Endothelial cell of umbilical vein (primary cell): Measurements from ENCODE around the gene CXCR3. TPM values are rescaled to one million over a fixed set of nuclear protein-coding genes. Genes with fewer than 3 reads are reported as not detected.

Experiments used
- BruUV-seq: library from RNA; stranded (reverse); fragments of 400-500 nt; replicated peaks from 2 replicates; lab custom pipeline; 2021; lab: Mats Ljungman, UMichigan
- CTCF ChIA-PET: fragments of 300-600, 350-600 bp; sonication (Branson Sonifier 250); formaldehyde crosslinking; loops from one replicate; lab custom pipeline; 2021; ENCODE audit warnings: antibody characterized with exemption, inconsistent platforms; lab: Charles Lee
- POLR2A ChIA-PET: fragments of 300-600, 350-600 bp; sonication (Branson Sonifier 250); formaldehyde crosslinking; loops from one replicate; lab custom pipeline; 2021; ENCODE audit warnings: antibody characterized with exemption, inconsistent platforms; lab: Charles Lee
- DNase-seq: peaks from one replicate; pipeline ENCODE4 v3.0.0-alpha.2; 2011; ENCODE audit warnings: low read depth, low spot score
- FAIRE-seq: peaks from 2 replicates; lab custom pipeline; 2011; peaks lifted over from hg19 to GRCh38; lab: Jason Lieb, UNC
- H2AFZ ChIP-seq: 2 replicates; pipeline ENCODE4 v1.6.0; 2012; ENCODE audit warnings: low read depth, low read length, control low read depth, inconsistent platforms
- H3K27ac ChIP-seq: 2 replicates; pipeline ENCODE4 v1.5.1; 2011; ENCODE audit warnings: low read depth, mild to moderate bottlenecking, control low read depth, low read length, moderate library complexity; ENCODE audit not compliant: insufficient read depth
- H3K27me3 ChIP-seq, 2 experiments: 2 replicates each; pipeline versions ENCODE4 v1.6.0 to v1.6.1; 2011; ENCODE audit warnings: low read length in 2 of 2, mixed read lengths in 1 of 2; ENCODE audit not compliant: control insufficient read depth in 2 of 2, insufficient read depth in 2 of 2
- H3K36me3 ChIP-seq, 2 experiments: 2 replicates in 1 of 2; 3 replicates in 1 of 2; pipeline ENCODE4 v1.5.1; 2011; ENCODE audit warnings: low read length in 2 of 2, mild to moderate bottlenecking in 1 of 2, moderate library complexity in 1 of 2; ENCODE audit not compliant: control insufficient read depth in 2 of 2, insufficient read depth in 2 of 2; ENCODE audit errors: extremely low read depth in 1 of 2
- H3K4me1 ChIP-seq: 3 replicates; pipeline ENCODE4 v1.5.1; 2011; ENCODE audit warnings: mild to moderate bottlenecking, low read length; ENCODE audit not compliant: control insufficient read depth, insufficient read depth; ENCODE audit errors: extremely low read depth
- H3K4me2 ChIP-seq: 2 replicates; pipeline ENCODE4 v1.6.1; 2011; ENCODE audit warnings: low read length, control low read depth, mixed read lengths; ENCODE audit not compliant: insufficient read depth
- H3K4me3 ChIP-seq, 3 experiments: fragments of 200-600 bp in 1 of 3; sonication (generic), shearing (Covaris generic) in 1 of 3; replicated peaks in 1 of 3; 2 replicates each; pipeline ENCODE4 v1.5.1; 2011 to 2016; ENCODE audit warnings: control low read depth in 3 of 3, low read length in 3 of 3, mild to moderate bottlenecking in 2 of 3, inconsistent platforms in 1 of 3, low read depth in 1 of 3, moderate library complexity in 1 of 3; ENCODE audit not compliant: insufficient read depth in 1 of 3
- H3K79me2 ChIP-seq: 2 replicates; pipeline ENCODE4 v1.6.0; 2012; ENCODE audit warnings: low read length, inconsistent platforms; ENCODE audit not compliant: control insufficient read depth, insufficient read depth
- H3K9ac ChIP-seq: replicated peaks from 2 replicates; pipeline ENCODE3; 2011; ENCODE audit warnings: low read length, control low read depth; ENCODE audit not compliant: insufficient read depth; ENCODE audit errors: extremely low read depth
- H3K9me1 ChIP-seq: replicated peaks from 3 replicates; pipeline ENCODE4 v1.6.0; 2011; ENCODE audit warnings: mild to moderate bottlenecking, low read length; ENCODE audit not compliant: control insufficient read depth, insufficient read depth; ENCODE audit errors: extremely low read depth
- H3K9me3 ChIP-seq: replicated peaks from 2 replicates; pipeline ENCODE4 v1.5.1; 2012; ENCODE audit warnings: low read length, inconsistent platforms; ENCODE audit not compliant: control insufficient read depth, insufficient read depth
- H4K20me1 ChIP-seq: replicated peaks from 2 replicates; pipeline ENCODE3; 2011; ENCODE audit warnings: mild to moderate bottlenecking, low read length; ENCODE audit not compliant: control insufficient read depth, insufficient read depth; ENCODE audit errors: extremely low read depth
- CTCF ChIP-seq, 2 donors: IDR thresholded peaks; 1 replicate in 1 of 2; 2 replicates in 1 of 2; pipeline ENCODE4 v1.5.1; 2011; ENCODE audit warnings: low read length in 2 of 2, mild to moderate bottlenecking in 2 of 2, moderate library complexity in 2 of 2, control low read depth in 1 of 2, inconsistent platforms in 1 of 2, low read depth in 1 of 2; ENCODE audit not compliant: insufficient read depth in 1 of 2; ENCODE audit errors: extremely low read depth in 1 of 2
- EZH2 ChIP-seq: IDR thresholded peaks from 2 replicates; pipeline ENCODE4 v1.6.1; 2012; ENCODE audit warnings: borderline replicate concordance, low read depth, mild to moderate bottlenecking, moderate library complexity, low read length, inconsistent platforms; ENCODE audit not compliant: severe bottlenecking
- FOS ChIP-seq: IDR thresholded peaks from 2 replicates; pipeline ENCODE4 v1.6.1; 2011; ENCODE audit warnings: mild to moderate bottlenecking, low read length, moderate library complexity, borderline replicate concordance; ENCODE audit not compliant: insufficient read depth
- GATA2 ChIP-seq: IDR thresholded peaks from 2 replicates; pipeline ENCODE4 v1.7.0; 2011; ENCODE audit warnings: low read depth, mild to moderate bottlenecking, moderate library complexity, mixed read lengths, low read length; ENCODE audit not compliant: insufficient read length, insufficient read depth
- JUN ChIP-seq: IDR thresholded peaks from 2 replicates; pipeline ENCODE4 v1.6.1; 2011; ENCODE audit warnings: borderline replicate concordance, low read depth; ENCODE audit not compliant: insufficient read length, insufficient read depth
- MAX ChIP-seq: IDR thresholded peaks from 2 replicates; pipeline ENCODE4 v1.6.1; 2011; ENCODE audit not compliant: insufficient read depth, insufficient read length
- MYC ChIP-seq: IDR thresholded peaks from one replicate; pipeline ENCODE4 v1.6.1; 2011; ENCODE audit warnings: mild to moderate bottlenecking, low read depth, low read length
- POLR2A ChIP-seq: IDR thresholded peaks from 2 replicates; pipeline ENCODE4 v1.6.1; 2012; ENCODE audit warnings: low read depth, mild to moderate bottlenecking, control low read depth, low read length
- POLR2AphosphoS5 ChIP-seq: IDR thresholded peaks from 2 replicates; pipeline ENCODE4 v1.6.1; 2012; ENCODE audit warnings: low read depth, mild to moderate bottlenecking, control low read depth, low read length, moderate library complexity; ENCODE audit not compliant: insufficient read depth
- dilution Hi-C: fragments of 300-500 bp; cut with MboI; formaldehyde crosslinking; loops from one replicate; pipeline ENCODE4 v1.15.0; 2019; ENCODE audit warnings: low sequenced_read_pairs; ENCODE audit not compliant: extremely low pct_ligation_motif_present
- intact Hi-C: fragments of 100-400 bp; cut with micrococcal nuclease; formaldehyde crosslinking; loops from one replicate; pipeline ENCODE4 v1.10.0; 2022
- polyA plus RNA-seq, 4 experiments: library from polyadenylated mRNA; depleted of rRNA in 3 of 4; stranded (reverse) in 3 of 4; unstranded in 1 of 4; fragments of >200 nt; gene quantifications; 2 replicates each; pipeline versions ENCODE4 v1.2.1 to v1.2.3, GENCODE V29; 2011 to 2012; ENCODE audit warnings: missing spikeins in 1 of 4
- total RNA-seq: library from RNA; stranded (reverse); gene quantifications from 2 replicates; pipeline ENCODE4 v1.2.3, GENCODE V29; 2021

Gene CXCR3
- total and polyA plus RNA-seq, 2 donors (not counting 3 experiments of a cell fraction or from before 2014, with no cell fraction given), result not detected

GRCh38 chrX:71626576-71626975 is 8.3 kb upstream of the CXCR3 start:
- intact Hi-C loops, result no loop called here
- Histone ChIP-seq H3K4me1 (peaks cover 11% of the 10 kb centered on the region), H3K4me3 (no peak overlapping the region), H4K20me1 (no peaks in the 10 kb centered on the region), H3K9me1 (no peaks in the 10 kb centered on the region), H3K9me3 (no peaks in the 10 kb centered on the region), H3K4me2 (no peak overlapping the region), H3K9ac (no peak overlapping the region), H3K36me3 (no peaks in the 10 kb centered on the region), H2AFZ (no peak overlapping the region), H3K27me3 (no peaks in the 10 kb centered on the region), H3K79me2 (no peaks in the 10 kb centered on the region), H3K27ac (no peak overlapping the region)
- TF ChIP-seq POLR2A (no peak), EZH2 (no peak), CTCF (IDR thresholded peaks at IDR 0.05; ENCODE audit: extremely low read depth in 1 of 2, insufficient read depth in 1 of 2, low read depth in 1 of 2, low read length in 2 of 2) (no peak), MAX (no peak), FOS (no peak), POLR2AphosphoS5 (no peak), JUN (no peak), GATA2 (no peak), MYC (no peak)
- no TSS peak for BruUV-seq
- POLR2A ChIA-PET, result no interaction called here
- DNase-seq (no peak), FAIRE-seq (no peak)
- CTCF ChIA-PET, result no interaction called here
- dilution Hi-C loops, result no loop called here
